ENCODE measurements around the gene ASCC3. TPM values are rescaled to one million over a fixed set of nuclear protein-coding genes. Genes with fewer than 3 reads are reported as not detected.

The ASCC3 gene
- total and polyA plus RNA-seq, 3 donors from 2014 or later = 16.1 to 29.3 (median 29.0) TPM

DNA sequence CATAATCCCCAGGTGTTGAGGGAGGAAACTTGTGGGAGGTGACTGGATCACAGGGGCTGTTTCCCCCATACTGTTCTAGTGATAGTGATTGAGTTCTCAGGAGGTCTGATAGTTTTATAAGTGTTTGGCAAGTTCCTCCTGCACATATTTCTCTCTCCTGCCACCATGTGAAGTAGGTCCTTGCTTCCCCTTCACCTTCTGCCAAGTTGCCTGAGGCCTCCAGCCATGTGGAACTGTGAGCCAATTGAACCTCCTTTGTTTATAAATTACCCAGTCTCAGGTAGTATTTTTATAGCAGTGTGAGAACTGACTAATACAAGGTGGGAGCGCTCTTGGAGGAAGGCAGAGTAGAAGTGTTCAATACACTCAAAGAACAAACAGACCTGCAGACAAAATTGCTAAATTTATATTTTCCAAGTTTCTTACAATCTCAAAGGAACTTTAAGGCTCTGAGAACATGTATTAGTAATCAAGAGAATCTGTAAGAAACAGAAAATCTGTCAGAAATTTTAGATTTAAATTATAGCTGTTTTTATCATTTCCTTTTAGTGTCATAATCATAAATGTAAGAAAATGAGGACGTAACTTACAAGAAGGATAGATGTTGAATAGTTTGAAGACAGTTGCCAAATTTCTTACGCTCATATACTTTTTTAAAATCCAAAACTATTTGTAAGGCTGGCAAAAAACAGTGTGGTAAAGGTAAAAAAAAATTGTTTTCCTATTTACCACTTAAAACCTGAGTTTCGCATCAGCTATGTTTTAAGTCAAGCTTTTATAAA, 77.7 kb downstream of the ASCC3 start:
- whole genome bisulfite sequencing, 2 donors = 83 to 93% methylated on average over 4 of the region's 4 CpGs
- no peaks in the 10 kb centered on the region for H3K27me3 ChIP-seq
- no peak overlapping the region for H3K27ac ChIP-seq
- H3K4me3 ChIP-seq = no peak overlapping the region
- TF ChIP-seq, protein P1, sequence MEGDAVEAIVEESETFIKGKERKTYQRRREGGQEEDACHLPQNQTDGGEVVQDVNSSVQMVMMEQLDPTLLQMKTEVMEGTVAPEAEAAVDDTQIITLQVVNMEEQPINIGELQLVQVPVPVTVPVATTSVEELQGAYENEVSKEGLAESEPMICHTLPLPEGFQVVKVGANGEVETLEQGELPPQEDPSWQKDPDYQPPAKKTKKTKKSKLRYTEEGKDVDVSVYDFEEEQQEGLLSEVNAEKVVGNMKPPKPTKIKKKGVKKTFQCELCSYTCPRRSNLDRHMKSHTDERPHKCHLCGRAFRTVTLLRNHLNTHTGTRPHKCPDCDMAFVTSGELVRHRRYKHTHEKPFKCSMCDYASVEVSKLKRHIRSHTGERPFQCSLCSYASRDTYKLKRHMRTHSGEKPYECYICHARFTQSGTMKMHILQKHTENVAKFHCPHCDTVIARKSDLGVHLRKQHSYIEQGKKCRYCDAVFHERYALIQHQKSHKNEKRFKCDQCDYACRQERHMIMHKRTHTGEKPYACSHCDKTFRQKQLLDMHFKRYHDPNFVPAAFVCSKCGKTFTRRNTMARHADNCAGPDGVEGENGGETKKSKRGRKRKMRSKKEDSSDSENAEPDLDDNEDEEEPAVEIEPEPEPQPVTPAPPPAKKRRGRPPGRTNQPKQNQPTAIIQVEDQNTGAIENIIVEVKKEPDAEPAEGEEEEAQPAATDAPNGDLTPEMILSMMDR (IDR thresholded peaks at IDR 0.05) = no peak
- no peak for TF ChIP-seq POLR2A (IDR thresholded peaks at IDR 0.05)
- intact Hi-C loops (cut with DNase I; ENCODE audit: low total_unique reads) = no loop called here
- H3K36me3 ChIP-seq (ENCODE audit: low read depth, missing control alignments) = no peaks in the 10 kb centered on the region
- H3K4me1 ChIP-seq = no peaks in the 10 kb centered on the region
- DNase-seq = no peak
- H3K9me3 ChIP-seq = no peaks in the 10 kb centered on the region

DNA sequence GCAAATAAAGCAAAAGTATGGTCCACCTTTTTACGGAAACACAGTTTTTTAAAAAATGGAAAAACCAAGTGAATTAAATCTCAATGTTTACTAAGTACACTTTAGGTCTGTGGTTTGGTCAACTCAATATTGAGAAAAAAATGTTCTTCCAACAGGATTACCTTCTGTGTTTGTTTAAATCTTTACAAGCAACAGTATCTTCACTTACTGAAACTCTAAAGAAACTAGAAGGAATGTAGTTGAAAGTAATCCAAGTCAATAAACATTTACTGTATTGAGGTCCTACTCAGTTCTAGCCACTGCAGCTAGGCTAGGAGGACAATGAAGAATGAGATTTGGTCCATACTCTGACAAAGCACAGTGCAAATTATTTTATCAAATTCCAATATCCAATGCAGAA, 80.1 kb downstream of the ASCC3 start:
- Histone ChIP-seq H3K27ac (no peak overlapping the region), H3K4me3 (no peak overlapping the region), H3K27me3 (no peaks in the 10 kb centered on the region), H3K9me3 (no peaks in the 10 kb centered on the region), H3K36me3 (ENCODE audit: low read depth, missing control alignments) (no peaks in the 10 kb centered on the region), H3K4me1 (no peaks in the 10 kb centered on the region)
- intact Hi-C loops (cut with DNase I; ENCODE audit: low total_unique reads) = no loop called here
- 85 to 98% methylated on average over 1 of the region's 1 CpG for WGBS, 2 donors
- TF ChIP-seq, protein P1 (IDR thresholded peaks at IDR 0.05) = no peak
- no peak for TF ChIP-seq POLR2A (IDR thresholded peaks at IDR 0.05)
- DNase-seq = no peak

DNA sequence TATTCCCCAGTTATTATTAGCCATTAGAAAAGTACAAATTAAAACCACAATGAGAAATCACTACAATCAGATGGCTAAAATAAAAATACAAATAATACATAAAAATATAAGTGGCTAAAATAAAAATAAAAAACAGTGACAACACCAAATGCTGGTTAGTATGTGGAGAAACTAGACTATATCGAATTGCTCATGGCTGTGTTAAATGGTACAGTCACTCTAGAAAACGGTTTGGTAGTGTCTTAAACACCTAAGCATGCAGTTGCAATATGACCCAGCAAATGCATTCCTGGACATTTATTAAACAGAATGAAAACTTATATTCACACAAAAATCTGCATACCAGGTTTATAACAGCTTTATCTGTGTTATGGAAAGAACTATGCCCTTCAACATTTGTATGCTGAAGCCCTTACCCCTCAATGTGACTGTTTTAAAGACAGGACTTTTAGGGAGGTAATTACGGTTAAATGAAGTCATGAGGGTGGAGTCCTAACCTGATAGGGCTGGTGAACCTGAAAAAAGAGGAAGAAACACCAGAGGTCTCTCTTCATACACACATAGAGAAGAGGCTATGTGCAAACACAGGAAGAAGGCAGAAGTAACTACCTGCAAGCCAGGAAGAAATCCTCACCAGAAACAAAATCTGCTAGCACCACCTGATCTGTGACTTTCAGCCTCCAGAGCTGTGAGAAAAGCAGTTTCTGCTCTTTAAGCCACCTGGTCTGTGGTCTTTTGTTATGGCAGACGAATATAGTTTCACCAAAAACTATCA, 84.9 kb downstream of the ASCC3 start:
- DNase-seq = no peak
- H3K27me3 ChIP-seq = no peaks in the 10 kb centered on the region
- H3K27ac ChIP-seq = no peak overlapping the region
- H3K36me3 ChIP-seq (ENCODE audit: low read depth, missing control alignments) = no peaks in the 10 kb centered on the region
- TF ChIP-seq, protein P1 (IDR thresholded peaks at IDR 0.05) = no peak
- TF ChIP-seq POLR2A (IDR thresholded peaks at IDR 0.05) = no peak
- no peaks in the 10 kb centered on the region for H3K9me3 ChIP-seq
- intact Hi-C loops (cut with DNase I; ENCODE audit: low total_unique reads) = no loop called here
- 94 to 96% methylated on average over 4 of the region's 4 CpGs for WGBS, 2 donors
- no peak overlapping the region for H3K4me3 ChIP-seq
- no peaks in the 10 kb centered on the region for H3K4me1 ChIP-seq

DNA sequence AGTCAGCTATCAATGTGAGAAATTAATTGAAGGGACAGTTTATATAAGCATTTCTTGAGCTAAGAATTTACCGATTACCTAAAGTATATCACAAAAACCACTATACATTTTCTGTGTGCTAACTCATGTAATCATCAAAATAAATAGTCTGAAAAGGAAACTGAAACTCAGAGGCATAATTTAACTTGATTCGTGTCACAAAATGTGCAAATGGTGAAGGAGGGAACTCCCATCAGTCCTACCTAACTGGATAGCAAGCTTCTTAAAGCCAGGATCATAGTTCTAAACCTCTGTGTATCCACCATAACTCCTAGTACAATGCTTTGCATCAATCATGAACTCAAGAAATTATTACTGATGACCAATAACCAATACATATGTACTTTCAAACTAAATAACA, 91.0 kb downstream of the ASCC3 start:
- DNase-seq = no peak
- Histone ChIP-seq H3K27ac (no peak overlapping the region), H3K4me3 (no peak overlapping the region), H3K4me1 (no peaks in the 10 kb centered on the region), H3K27me3 (no peaks in the 10 kb centered on the region), H3K9me3 (no peaks in the 10 kb centered on the region), H3K36me3 (ENCODE audit: low read depth, missing control alignments) (no peaks in the 10 kb centered on the region)
- TF ChIP-seq, protein P1 (IDR thresholded peaks at IDR 0.05) = no peak
- no peak for TF ChIP-seq POLR2A (IDR thresholded peaks at IDR 0.05)
- intact Hi-C loops (cut with DNase I; ENCODE audit: low total_unique reads) = no loop called here
- 91 to 96% methylated on average over 2 of the region's 2 CpGs for WGBS, 2 donors

Data from testis (tissue), 3 donors.